Thoracic aorta (tissue), 2 donors: ENCODE results near the gene ZDHHC14. TPM values are rescaled to one million over a fixed set of nuclear protein-coding genes. Genes with fewer than 3 reads are reported as not detected.

ENCODE experiments used
- ATAC-seq: fragments of 150-250 bp; one replicate; pipeline ENCODE4 v1.8.0; 2017; ENCODE audit warnings: low read depth; ENCODE audit not compliant: insufficient number of reproducible peaks, low FRiP score
- DNase-seq: peaks from one replicate; pipeline ENCODE4 v3.0.0-alpha.2; 2020; ENCODE audit warnings: low spot score
- H3K27ac ChIP-seq, 2 donors: fragments of 200-600 bp; sonication (generic); 1 replicate in 1 of 2; 2 replicates in 1 of 2; pipeline ENCODE4 v1.5.1; 2016; ENCODE audit warnings: mild to moderate bottlenecking in 2 of 2, moderate library complexity in 2 of 2
- H3K27me3 ChIP-seq: fragments of 200-600 bp; sonication (generic); replicated peaks from 2 replicates; pipeline ENCODE4 v1.6.0; 2016; ENCODE audit warnings: mild to moderate bottlenecking; ENCODE audit not compliant: insufficient read depth
- H3K36me3 ChIP-seq: fragments of 200-600 bp; sonication (generic); one replicate; pipeline ENCODE4 v1.5.1; 2016
- H3K4me1 ChIP-seq, 2 donors: fragments of 200-600 bp; sonication (generic); 1 replicate in 1 of 2; 2 replicates in 1 of 2; pipeline versions ENCODE4 v1.5.1 to v1.6.0; 2016; ENCODE audit warnings: low read depth in 2 of 2, mild to moderate bottlenecking in 1 of 2; ENCODE audit not compliant: control insufficient read depth in 1 of 2
- H3K4me3 ChIP-seq: fragments of 200-600 bp; sonication (generic); 2 replicates; pipeline ENCODE4 v1.5.1; 2016; ENCODE audit warnings: mild to moderate bottlenecking
- H3K9me3 ChIP-seq: fragments of 200-600 bp; sonication (generic); 2 replicates; pipeline ENCODE4 v1.5.1; 2016
- total RNA-seq, 2 donors: library from RNA; depleted of rRNA; stranded (reverse); fragments of >200 nt; gene quantifications; one replicate each; pipeline versions ENCODE4 v1.1.0 to v1.2.3, GENCODE V29; 2016
- TF ChIP-seq, protein P1 (sequence below): fragments of 200-600 bp; sonication (generic); IDR thresholded peaks from one replicate; pipeline ENCODE4 v1.5.1; 2019; ENCODE audit warnings: antibody characterized with exemption

The ZDHHC14 gene
- total RNA-seq, 2 donors from 2014 or later: 20.0 to 31.1 TPM

DNA sequence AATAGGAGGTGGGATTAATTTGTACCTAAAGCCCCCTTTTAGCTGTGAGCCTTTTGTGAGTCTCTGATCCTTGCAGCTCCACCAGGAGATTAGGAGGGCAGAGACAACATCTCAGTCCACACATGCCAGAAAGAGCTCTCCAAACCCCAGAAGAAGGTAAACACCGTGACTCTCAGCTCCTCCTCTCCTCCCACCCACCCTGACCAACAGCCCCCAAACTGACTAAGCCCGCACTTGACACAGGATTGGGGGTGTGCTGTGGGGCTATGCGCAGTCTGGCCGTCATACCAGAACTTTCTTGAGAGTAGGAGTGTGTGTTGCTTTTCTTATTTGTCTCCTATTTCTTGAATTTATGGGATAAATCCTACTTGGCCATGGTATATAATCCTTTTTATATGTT, 277.3 kb downstream of the ZDHHC14 start:
- no peak overlapping the region for H3K27ac ChIP-seq

DNA sequence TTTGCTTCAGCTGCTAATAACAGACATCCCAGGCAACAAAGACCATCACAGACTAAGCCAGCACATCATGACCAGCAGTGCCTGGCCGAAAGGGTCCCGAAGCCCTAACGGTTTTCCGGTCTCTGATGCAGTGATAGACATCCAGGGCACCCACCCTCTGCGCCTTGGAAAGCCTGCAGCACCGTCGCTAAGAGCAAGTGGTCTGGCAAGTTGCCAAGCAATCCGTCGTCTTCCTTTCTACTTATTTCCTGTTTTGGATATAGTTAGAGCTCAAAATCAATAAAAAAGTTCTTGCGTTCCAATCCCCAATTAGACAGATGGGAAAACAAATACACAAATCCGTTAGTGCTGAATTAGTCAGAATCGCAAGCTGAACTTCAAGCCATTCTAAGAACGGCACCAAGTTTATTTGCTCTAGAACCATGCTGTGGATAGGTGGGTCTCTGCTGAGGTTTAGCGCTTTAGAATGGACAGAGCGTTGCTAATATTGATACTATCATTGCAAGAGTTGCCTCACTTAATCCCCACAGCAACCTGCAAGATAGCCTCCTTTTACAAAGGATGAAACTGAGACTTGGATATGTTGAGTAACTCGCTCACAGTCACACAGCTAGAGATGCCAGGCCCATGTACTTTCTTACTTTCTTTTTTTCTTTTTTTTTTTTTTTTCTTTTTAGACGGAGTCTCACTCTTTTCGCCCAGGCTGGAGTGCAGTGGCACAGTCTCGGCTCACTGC, 278.7 kb downstream of the ZDHHC14 start:
- Histone ChIP-seq H3K27me3 (no peaks in the 10 kb centered on the region), H3K9me3 (no peaks in the 10 kb centered on the region), H3K4me3 (no peak overlapping the region), H3K36me3 (no peaks in the 10 kb centered on the region), H3K27ac (no peak overlapping the region), H3K4me1 (no peaks in the 10 kb centered on the region)
- ATAC-seq (no peak), DNase-seq (no peak)
- TF ChIP-seq, protein P1, sequence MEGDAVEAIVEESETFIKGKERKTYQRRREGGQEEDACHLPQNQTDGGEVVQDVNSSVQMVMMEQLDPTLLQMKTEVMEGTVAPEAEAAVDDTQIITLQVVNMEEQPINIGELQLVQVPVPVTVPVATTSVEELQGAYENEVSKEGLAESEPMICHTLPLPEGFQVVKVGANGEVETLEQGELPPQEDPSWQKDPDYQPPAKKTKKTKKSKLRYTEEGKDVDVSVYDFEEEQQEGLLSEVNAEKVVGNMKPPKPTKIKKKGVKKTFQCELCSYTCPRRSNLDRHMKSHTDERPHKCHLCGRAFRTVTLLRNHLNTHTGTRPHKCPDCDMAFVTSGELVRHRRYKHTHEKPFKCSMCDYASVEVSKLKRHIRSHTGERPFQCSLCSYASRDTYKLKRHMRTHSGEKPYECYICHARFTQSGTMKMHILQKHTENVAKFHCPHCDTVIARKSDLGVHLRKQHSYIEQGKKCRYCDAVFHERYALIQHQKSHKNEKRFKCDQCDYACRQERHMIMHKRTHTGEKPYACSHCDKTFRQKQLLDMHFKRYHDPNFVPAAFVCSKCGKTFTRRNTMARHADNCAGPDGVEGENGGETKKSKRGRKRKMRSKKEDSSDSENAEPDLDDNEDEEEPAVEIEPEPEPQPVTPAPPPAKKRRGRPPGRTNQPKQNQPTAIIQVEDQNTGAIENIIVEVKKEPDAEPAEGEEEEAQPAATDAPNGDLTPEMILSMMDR: no peak

More for the DNA sequence above, 277.3 kb downstream of the ZDHHC14 start:
- Histone ChIP-seq H3K36me3 (no peaks in the 10 kb centered on the region), H3K4me1 (no peaks in the 10 kb centered on the region), H3K4me3 (no peak overlapping the region), H3K9me3 (no peaks in the 10 kb centered on the region), H3K27me3 (no peaks in the 10 kb centered on the region)
- ATAC-seq: no peak
- TF ChIP-seq, protein P1: no peak
- no peak for DNase-seq

DNA sequence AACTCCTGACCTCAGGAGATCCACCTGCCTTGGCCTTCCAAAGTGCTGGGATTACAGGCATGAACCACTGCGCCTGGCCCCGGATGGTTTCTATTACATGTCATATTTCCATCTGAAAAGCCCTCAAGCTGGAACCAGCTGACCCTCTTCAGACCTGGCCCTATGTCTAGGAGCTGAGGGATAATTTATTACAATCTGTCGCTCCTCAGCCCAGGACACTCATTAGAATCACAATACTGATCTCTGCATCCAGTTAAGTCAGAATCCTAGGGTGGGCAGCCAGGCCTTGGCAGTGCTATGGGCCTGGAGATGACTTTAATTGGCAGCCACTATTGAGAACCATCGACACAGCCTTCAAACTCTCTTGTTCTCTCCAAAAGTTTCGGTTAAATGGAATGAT, 279.4 kb downstream of the ZDHHC14 start:
- DNase-seq (no peak), ATAC-seq (no peak)
- Histone ChIP-seq H3K9me3 (no peaks in the 10 kb centered on the region), H3K36me3 (no peaks in the 10 kb centered on the region), H3K4me1 (no peaks in the 10 kb centered on the region), H3K27ac (no peak overlapping the region), H3K27me3 (no peaks in the 10 kb centered on the region), H3K4me3 (no peak overlapping the region)
- TF ChIP-seq, protein P1: no peak

DNA sequence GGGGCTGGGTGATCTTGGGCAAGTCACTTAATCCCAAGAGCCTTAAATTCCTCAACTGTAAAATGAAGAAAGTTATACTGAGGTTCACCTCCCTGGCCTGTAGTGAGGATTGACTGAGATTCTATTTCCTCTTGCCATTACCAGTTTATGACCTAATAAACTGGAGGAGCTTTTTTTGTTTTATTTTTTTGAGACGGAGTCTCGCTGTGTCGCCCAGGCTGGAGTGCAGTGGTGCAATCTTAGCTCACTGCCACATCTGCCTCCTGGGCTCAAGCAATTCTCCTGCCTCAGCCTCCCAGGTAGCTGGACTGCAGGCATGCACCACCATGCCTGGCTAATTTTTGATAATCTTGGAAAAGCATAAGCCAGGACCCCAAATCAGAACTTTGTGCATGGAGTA, 280.7 kb downstream of the ZDHHC14 start:
- H3K27me3 ChIP-seq: no peaks in the 10 kb centered on the region

DNA sequence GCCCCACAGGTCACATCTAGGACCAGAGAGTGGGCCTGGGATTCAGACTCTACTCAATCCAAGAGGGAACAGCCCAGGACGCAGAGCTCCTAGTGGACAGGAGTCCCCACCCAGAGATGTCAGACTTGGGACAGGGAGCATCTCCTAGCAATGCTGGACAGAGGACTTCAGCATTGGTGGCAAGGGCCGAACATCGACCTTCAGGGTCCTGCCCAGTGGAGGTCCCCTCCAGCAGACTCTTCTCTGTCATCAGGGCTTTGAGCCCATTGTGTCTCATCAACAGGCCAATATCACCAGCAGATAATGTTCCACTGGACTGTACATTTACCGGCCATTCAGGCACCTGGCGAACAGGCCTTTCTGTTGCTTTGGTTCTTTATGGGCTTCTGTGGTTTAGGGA, 282.3 kb downstream of the ZDHHC14 start:
- Histone ChIP-seq H3K27me3 (no peaks in the 10 kb centered on the region), H3K9me3 (no peaks in the 10 kb centered on the region), H3K4me3 (no peak overlapping the region), H3K36me3 (no peaks in the 10 kb centered on the region), H3K4me1 (no peaks in the 10 kb centered on the region), H3K27ac (no peak overlapping the region)
- TF ChIP-seq, protein P1: no peak
- ATAC-seq (no peak), DNase-seq (no peak)

More for the DNA sequence above, 280.7 kb downstream of the ZDHHC14 start:
- Histone ChIP-seq H3K4me3 (no peak overlapping the region), H3K27ac (no peak overlapping the region), H3K36me3 (no peaks in the 10 kb centered on the region), H3K4me1 (no peaks in the 10 kb centered on the region), H3K9me3 (no peaks in the 10 kb centered on the region)
- DNase-seq (no peak), ATAC-seq (no peak)
- TF ChIP-seq, protein P1: no peak
